Brain microvascular endothelial cell (primary cell): ENCODE data around the gene ADGRL3.

ENCODE experiments used
- DNase-seq: peaks from one replicate; pipeline ENCODE4 v3.0.0-alpha.2; 2020
- H3K27ac ChIP-seq: fragments of 250-450 bp; sonication (Bioruptor Pico); 2 replicates; pipeline ENCODE4 v1.5.1; 2020; ENCODE audit warnings: mild to moderate bottlenecking, moderate library complexity
- H3K27me3 ChIP-seq: fragments of 250-450 bp; sonication (Bioruptor Pico); replicated peaks from 2 replicates; pipeline ENCODE4 v1.5.1; 2020; ENCODE audit warnings: mild to moderate bottlenecking
- H3K36me3 ChIP-seq: fragments of 250-450 bp; sonication (Bioruptor Pico); replicated peaks from 2 replicates; pipeline ENCODE4 v1.5.1; 2020; ENCODE audit warnings: mild to moderate bottlenecking
- H3K4me3 ChIP-seq: 2 replicates; pipeline ENCODE4 v1.5.1; 2011; ENCODE audit warnings: low read depth, mild to moderate bottlenecking, control low read depth, low read length, moderate library complexity
- in situ Hi-C: cut with HindIII; loops from 2 replicates; pipeline ENCODE4 v1.10.0; 2017; ENCODE audit warnings: low sequenced_read_pairs, low pct_ligation_motif_present
- TF ChIP-seq, protein P1 (sequence below): IDR thresholded peaks from 2 replicates; pipeline ENCODE4 v1.5.1; 2011; ENCODE audit warnings: low read depth, mild to moderate bottlenecking, moderate library complexity, low read length, control low read depth, inconsistent platforms; ENCODE audit errors: missing control alignments

The ADGRL3 gene

DNA sequence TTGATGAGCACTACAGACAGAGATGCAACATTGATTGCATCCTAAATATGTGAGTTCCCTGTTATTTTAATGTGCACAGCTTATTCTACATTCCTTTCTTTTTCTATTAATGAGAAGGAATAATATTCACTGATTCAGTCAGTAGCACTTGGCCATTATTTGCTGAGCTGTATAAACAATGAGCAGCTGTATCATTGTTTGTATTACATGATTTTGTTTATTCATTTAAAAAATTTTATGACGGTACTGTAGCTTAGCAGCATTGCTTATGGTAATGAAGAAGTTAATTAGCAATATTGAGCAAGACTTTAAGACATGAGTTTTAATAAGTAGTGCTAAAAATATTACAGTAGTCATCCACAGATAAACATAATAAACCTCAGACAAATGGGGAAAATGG, 582.0 kb downstream of the ADGRL3 start:
- Histone ChIP-seq H3K27me3 (no peaks in the 10 kb centered on the region), H3K27ac (no peak overlapping the region), H3K4me3 (no peak overlapping the region), H3K36me3 (no peaks in the 10 kb centered on the region)
- DNase-seq, result no peak
- TF ChIP-seq, protein P1, sequence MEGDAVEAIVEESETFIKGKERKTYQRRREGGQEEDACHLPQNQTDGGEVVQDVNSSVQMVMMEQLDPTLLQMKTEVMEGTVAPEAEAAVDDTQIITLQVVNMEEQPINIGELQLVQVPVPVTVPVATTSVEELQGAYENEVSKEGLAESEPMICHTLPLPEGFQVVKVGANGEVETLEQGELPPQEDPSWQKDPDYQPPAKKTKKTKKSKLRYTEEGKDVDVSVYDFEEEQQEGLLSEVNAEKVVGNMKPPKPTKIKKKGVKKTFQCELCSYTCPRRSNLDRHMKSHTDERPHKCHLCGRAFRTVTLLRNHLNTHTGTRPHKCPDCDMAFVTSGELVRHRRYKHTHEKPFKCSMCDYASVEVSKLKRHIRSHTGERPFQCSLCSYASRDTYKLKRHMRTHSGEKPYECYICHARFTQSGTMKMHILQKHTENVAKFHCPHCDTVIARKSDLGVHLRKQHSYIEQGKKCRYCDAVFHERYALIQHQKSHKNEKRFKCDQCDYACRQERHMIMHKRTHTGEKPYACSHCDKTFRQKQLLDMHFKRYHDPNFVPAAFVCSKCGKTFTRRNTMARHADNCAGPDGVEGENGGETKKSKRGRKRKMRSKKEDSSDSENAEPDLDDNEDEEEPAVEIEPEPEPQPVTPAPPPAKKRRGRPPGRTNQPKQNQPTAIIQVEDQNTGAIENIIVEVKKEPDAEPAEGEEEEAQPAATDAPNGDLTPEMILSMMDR, result no peak
- in situ Hi-C loops, result no loop called here

DNA sequence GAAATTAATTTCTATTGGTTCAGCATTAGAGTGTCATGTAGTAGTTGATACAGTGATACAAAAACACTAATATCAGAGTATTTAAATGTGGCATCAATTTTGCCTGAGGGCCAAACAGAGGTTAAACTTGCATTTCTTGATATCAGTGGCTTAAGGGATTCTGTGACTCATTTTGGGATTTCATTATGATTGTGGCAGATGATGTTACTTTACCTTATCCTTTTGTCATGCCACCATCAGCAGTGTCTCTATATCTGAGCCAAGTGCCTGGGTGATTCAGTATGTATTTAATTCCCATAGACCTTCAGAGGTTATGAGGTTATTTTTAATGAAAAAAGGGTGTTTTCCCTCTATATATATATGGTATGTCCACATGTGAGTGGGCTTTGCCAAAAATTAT, 582.9 kb downstream of the ADGRL3 start:
- in situ Hi-C loops, result no loop called here
- Histone ChIP-seq H3K27ac (no peak overlapping the region), H3K36me3 (no peaks in the 10 kb centered on the region), H3K27me3 (no peaks in the 10 kb centered on the region), H3K4me3 (no peak overlapping the region)
- TF ChIP-seq, protein P1, result no peak
- DNase-seq, result no peak

DNA sequence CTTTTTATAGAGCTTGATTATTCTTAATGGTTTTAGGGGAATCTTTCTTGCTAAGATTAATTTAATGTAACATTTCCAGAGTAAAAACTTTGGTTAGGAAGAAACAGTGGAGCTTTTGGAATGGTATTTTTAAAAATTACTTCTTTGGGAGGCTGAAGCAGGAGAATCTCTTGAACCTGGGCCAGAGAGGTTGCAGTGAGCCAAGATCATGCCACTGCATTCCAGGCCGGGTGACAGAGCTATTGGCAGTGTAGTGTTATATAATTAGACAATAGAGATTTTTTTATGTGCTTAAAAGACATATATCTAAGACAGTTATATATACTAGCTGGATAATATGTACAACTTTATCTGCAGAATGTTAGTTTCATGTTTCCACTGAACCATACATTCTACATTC, 585.6 kb downstream of the ADGRL3 start:
- Histone ChIP-seq H3K4me3 (no peak overlapping the region), H3K27me3 (no peaks in the 10 kb centered on the region), H3K36me3 (no peaks in the 10 kb centered on the region), H3K27ac (no peak overlapping the region)
- TF ChIP-seq, protein P1, result no peak
- in situ Hi-C loops, result no loop called here
- no peak for DNase-seq

DNA sequence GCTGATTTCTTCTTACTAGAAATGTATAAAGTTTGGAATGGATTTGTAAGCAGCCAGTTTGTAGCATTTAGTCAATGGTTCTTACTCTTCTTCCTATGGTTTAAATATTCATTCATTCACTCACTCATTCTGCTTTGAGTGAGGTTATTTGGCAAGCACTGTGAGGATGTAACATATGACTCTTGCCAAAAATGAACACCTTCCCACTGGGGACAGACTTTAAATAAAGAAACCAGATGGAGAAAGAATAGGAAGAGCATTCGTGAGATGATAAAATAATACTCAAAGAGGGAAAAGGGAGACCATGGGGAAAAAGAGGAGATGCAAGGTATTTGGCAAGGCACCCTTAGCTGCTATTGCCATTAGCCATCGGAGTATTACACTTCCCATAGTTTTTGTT, 586.1 kb downstream of the ADGRL3 start:
- in situ Hi-C loops, result no loop called here
- DNase-seq, result no peak
- H3K4me3 ChIP-seq, result no peak overlapping the region
- TF ChIP-seq, protein P1, result no peak
- no peaks in the 10 kb centered on the region for H3K36me3 ChIP-seq
- no peak overlapping the region for H3K27ac ChIP-seq
- H3K27me3 ChIP-seq, result no peaks in the 10 kb centered on the region

DNA sequence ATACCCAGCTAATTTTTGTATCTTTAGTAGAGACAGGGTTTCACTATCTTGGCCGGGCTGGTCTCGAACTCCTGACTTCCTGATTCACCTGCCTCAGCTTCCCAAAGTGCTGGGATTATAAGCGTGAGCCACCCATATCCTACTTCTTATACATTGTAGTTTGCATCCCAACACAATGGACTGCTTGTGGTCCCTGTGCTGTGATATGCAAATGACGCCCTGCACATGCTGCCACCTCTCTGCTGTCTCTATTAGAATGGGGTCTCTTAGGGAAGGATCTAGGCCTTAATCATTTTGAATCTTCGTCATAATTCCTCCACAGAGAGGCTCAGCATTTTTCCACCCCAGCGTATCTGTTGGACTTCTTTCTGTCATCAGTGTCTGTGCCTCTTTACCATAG, 595.9 kb downstream of the ADGRL3 start:
- Histone ChIP-seq H3K27me3 (no peaks in the 10 kb centered on the region), H3K36me3 (no peaks in the 10 kb centered on the region), H3K4me3 (no peak overlapping the region), H3K27ac (no peak overlapping the region)
- no peak for DNase-seq
- TF ChIP-seq, protein P1, result no peak
- in situ Hi-C loops, result no loop called here

DNA sequence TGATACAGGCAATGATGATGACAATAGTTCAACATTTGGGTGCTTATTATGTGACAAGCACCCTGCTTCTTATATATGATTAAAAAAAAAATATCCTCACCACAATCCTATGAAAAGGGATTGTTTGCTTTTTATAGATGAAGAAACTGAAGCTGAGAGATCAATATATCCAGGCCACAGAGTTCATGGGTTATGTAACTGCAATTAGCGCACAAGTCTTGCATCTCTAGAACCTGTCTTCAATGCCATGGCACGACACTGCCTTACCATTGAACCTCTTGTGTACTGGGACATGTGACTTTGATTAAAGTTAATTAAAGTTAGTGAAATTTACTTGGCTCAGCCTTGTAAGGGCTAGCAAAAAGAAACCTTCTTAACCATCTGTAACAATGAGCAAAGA, 599.7 kb downstream of the ADGRL3 start:
- in situ Hi-C loops, result no loop called here
- TF ChIP-seq, protein P1, result no peak
- H3K27ac ChIP-seq, result no peak overlapping the region
- no peak overlapping the region for H3K4me3 ChIP-seq
- no peak for DNase-seq
- no peaks in the 10 kb centered on the region for H3K36me3 ChIP-seq
- H3K27me3 ChIP-seq, result no peaks in the 10 kb centered on the region
